Stimulated activated CD8-positive, alpha-beta memory T cell treated with anti-CD3 and anti-CD28 coated beads, Interleukin-2, amount 100 ng/mL, for 1 hour (primary cell): ENCODE data around the gene BCS1L.
"Not testable (repeated sequence)": the region's sequence is repeated elsewhere in the genome, so short reads cannot be mapped to it uniquely, and the experiment has no call there.

ENCODE experiments used
- DNase-seq, 2 donors: peaks; one replicate each; pipeline ENCODE4 v3.0.0-alpha.2; 2020; ENCODE audit warnings: low read depth in 2 of 2

The BCS1L gene

GRCh38 chr2:218659988-218660358 is 490 bp downstream of the BCS1L start:
- no peak for DNase-seq

GRCh38 chr2:218662377-218662776 is 2.9 kb downstream of the BCS1L start:
- DNase-seq, result no peak

- DNase-seq, result no peak
Measured at GRCh38 chr2:218662827-218663226, 3.3 kb downstream of the BCS1L start.

GRCh38 chr2:218663901-218664300 is 4.4 kb downstream of the BCS1L start:
- DNase-seq, result no peak

- no peak for DNase-seq
Measured at GRCh38 chr2:218664653-218665052, 5.2 kb downstream of the BCS1L start.

GRCh38 chr2:218671097-218671653 is 11.7 kb downstream of the BCS1L start:
- no peak for DNase-seq

GRCh38 chr2:218671654-218672566 is 12.4 kb downstream of the BCS1L start, which contains the start of the genes RNF25 and STK36:
Gene RNF25 (minus strand): TSS chr2:218672002. CDS start chr2:218671970, 32 bp downstream.
Gene STK36 (plus strand): TSS chr2:218672086. CDS start chr2:218672830, 744 bp downstream.
- peak; percentile 64 for DNase-seq

GRCh38 chr2:218679119-218679518 is 19.6 kb downstream of the BCS1L start:
- no peak for DNase-seq

GRCh38 chr2:218680061-218680460 is 20.6 kb downstream of the BCS1L start:
- DNase-seq, result no peak

GRCh38 chr2:218687400-218688060 is 28.0 kb downstream of the BCS1L start:
- DNase-seq, result not testable (repeated sequence)

- DNase-seq, result no peak
Measured at GRCh38 chr2:218691234-218691633, 31.8 kb downstream of the BCS1L start.

GRCh38 chr2:218694405-218695145 is 35.1 kb downstream of the BCS1L start:
- DNase-seq, result no peak

- no peak for DNase-seq
Measured at GRCh38 chr2:218698885-218699284, 39.4 kb downstream of the BCS1L start.

- DNase-seq, result no peak
Measured at GRCh38 chr2:218701806-218702205, 42.3 kb downstream of the BCS1L start.

GRCh38 chr2:218703341-218703740 is 43.9 kb downstream of the BCS1L start:
- no peak for DNase-seq

- DNase-seq, result no peak
Measured at GRCh38 chr2:218708086-218708485, 48.6 kb downstream of the BCS1L start.

- DNase-seq, result no peak
Measured at GRCh38 chr2:218709908-218710307, 50.4 kb downstream of the BCS1L start.

- no peak for DNase-seq
Measured at GRCh38 chr2:218710334-218710686, 50.8 kb downstream of the BCS1L start.

GRCh38 chr2:218710687-218711549 is 51.4 kb downstream of the BCS1L start, which contains the start of gene TTLL4:
Gene TTLL4 (plus strand): TSS chr2:218710835. CDS start chr2:218737677, 26,842 bp downstream.
- peak; percentile 96 to 98 for DNase-seq

- no peak for DNase-seq
Measured at GRCh38 chr2:218711550-218711929, 52.1 kb downstream of the BCS1L start.
